Activated CD4-positive, CD25-positive, alpha-beta regulatory T cell (primary cell): ENCODE results near the gene ENOX2.

Experiments used
- DNase-seq, 4 experiments: peaks; one replicate each; lab custom pipeline; 2025; lab: John Stamatoyannopoulos, UW

ENOX2 gene

GRCh38 chrX:130884627-130885026 lies 18.4 kb downstream of the ENOX2 start:
- DNase-seq, result no peak

- DNase-seq, result no peak
These were observed 23.1 kb downstream of the ENOX2 start for GRCh38 chrX:130879869-130880268.

DNA sequence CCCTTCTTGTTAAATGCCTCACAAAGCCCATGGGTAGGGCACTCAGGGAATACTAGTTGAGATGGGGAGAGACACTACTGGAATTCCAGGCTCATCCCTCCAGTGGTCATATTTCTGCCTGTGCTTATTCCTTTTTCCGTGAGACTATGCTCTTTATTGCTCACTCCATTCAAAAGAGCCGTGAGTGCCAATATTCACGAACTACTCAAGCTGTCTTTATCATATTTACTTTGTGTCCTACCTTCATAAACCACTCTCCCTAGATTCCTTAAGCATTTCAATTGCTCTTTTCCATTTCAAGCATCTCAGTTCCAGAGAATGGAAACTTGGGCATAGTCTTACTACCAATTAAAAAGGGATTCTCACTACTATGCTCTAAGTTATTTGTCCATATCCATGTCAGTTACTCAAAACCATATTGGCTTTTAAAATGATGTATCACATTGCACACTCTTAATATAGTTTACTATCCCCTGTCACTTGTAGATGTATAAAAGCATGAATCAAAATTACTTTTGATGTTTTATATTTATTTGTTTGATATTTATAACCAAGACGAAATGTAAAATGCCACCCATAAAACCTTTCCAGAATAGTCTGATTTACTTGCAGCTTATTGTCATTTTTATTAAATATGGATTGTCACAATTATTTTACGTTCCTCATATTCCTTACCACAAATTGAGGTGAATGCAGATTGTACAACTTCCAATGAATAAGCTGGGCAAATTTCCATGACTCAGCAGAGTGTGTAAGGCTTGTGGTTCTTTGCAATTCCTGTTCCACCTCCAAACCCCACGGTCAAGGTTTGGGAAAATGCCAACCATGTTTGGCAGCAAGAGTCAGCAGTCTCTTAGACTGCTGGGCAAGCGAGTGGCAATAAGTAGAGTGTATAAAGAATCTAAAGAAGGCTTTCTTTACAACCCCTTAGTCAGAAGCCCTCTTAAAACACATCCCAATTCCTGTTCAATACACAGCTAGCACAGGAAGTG lies 24.4 kb downstream of the ENOX2 start:
- DNase-seq, result no peak

DNA sequence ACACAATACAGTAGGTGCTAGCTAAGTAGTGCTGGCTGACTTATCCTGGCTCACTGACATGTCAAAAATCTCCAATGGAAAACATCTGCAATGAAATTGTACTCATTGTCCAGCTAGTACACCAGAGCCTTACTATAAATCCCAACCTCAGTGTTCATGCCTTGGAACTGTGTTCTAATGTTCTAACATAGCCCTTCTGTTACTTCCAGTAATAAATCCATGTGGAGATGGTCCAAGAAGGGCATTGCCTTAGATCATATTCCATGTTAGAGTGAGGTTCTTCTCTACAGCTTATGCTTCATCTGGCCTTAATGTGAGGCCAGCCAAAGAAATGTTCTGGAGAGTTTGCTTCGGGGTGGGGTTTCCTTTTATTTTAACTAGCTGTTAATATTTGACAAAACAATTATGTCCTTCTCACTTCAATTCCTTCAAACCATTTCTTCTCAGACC lies 25.1 kb downstream of the ENOX2 start:
- no peak for DNase-seq

GRCh38 chrX:130876226-130876625 lies 26.8 kb downstream of the ENOX2 start:
- no peak for DNase-seq

GRCh38 chrX:130874751-130875150 lies 28.3 kb downstream of the ENOX2 start:
- DNase-seq, result no peak

- no peak for DNase-seq
These were observed 33.8 kb downstream of the ENOX2 start for GRCh38 chrX:130869239-130869638.

DNA sequence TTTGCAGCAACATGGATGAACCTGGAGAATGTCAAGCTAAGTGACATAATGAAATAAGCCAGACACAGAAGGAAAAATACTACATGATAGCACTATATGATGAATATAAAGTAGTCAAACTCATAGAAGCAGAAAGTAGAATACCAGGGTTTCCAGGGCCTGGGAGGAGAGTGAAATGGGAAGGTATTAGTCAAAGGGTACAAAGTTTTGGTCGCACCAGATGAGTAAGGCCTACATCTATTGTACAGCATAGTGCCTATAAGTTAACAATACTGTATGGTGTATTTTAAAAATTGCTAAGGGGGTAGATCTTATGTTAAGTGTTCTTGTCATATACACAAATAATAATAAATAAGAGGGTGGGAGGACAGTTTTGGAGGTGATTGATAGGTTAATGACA lies 41.5 kb downstream of the ENOX2 start:
- no peak for DNase-seq

GRCh38 chrX:130857207-130857606 lies 45.8 kb downstream of the ENOX2 start:
- DNase-seq, result no peak

DNA sequence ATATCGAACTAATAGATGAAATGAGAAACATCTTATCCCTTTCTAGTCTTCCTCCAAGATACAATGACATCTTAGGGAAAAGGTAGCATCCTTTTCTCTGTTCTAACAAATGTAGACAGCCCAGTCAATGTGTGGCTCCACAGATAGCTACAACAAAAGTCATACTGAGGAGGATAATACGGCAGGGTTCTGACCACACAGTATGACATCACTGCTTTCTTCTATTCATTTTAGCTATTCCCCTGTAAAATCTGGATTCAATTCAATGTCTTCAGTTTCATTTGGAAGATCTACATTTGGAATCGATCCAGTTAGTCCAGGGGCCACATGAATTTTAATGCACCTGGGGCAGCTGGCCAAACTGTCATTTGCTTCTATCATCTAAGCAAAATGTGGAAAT lies 51.4 kb downstream of the ENOX2 start:
- no peak for DNase-seq

- DNase-seq, result no peak
These were observed 54.2 kb downstream of the ENOX2 start for GRCh38 chrX:130848763-130849162.

GRCh38 chrX:130846746-130847145 lies 56.3 kb downstream of the ENOX2 start:
- DNase-seq, result no peak

DNA sequence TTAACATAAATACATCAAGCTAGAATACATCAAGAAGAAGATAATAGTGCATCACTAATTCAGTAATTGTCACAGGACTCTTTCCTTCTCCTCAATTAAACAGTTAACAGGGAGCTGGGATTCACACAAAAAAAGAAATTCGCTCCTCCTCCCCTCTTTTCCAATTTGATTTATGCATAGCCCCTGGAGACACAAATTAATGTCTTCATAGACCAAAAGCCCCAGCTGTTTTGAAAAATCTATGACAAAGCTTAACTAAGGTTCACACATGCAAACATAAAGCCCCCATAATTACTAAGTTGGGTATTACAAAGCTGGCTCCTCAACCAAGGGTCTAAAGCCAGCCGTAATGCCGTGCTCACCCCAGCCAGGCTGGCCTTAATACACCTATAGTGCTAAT lies 61.2 kb downstream of the ENOX2 start:
- DNase-seq, result no peak

DNA sequence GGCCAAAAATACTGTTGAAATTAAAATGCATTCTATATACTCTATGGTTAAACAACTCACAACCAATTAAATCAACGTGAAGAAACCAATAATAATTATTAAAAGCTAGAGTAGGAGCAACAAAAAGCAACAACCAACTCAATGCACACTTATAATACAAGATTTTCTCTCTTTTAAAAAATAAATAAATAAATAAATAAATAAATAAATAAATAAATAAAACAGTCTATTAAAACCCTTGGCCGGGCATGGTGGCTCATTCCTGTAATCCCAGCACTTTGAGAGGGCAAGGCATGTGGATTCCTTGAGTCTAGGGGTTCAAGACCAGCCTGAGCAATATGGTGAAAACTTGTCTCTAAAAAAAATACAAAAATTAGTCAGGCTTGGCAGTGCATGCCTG lies 62.7 kb downstream of the ENOX2 start:
- DNase-seq, result no peak

- DNase-seq, result no peak
These were observed 66.6 kb downstream of the ENOX2 start for GRCh38 chrX:130836447-130836846.

DNA sequence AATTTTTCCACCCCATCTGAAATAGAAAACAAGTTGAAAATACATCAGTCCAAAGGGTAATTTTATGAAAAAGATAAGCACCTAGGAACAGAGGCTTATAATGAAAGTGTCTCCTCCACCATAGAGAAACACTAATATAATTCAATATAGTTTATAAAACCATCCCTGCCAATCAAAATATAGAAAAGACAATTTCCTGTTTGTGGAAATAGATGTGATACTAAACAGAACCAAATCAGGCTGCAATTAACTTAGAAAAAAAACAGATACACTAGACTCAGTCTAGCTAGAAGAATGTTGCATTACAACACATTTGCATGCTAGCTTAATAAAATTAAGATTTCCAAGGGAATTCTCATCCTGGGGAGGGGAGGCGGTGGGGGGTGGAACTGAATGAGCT lies 68.2 kb downstream of the ENOX2 start:
- DNase-seq, result no peak

GRCh38 chrX:130834149-130834548 lies 68.9 kb downstream of the ENOX2 start:
- DNase-seq, result no peak

DNA sequence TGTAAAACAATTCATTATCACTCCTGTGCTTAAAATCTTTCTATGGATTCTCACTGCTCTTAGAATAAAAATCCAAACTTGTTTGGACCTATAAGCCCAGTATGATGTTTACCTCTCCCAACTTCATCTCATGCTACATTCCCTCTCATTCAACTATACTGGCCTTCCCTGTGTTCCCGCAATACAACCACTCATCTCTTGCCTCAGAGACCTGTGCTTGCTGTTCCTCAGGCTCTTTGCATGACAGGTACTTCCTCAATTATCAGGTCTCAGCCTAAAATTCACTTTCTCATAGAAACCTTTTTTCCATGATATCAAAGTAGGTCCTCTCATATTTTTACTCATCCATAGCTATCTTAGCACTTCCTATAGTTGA lies 71.7 kb downstream of the ENOX2 start:
- no peak for DNase-seq

- DNase-seq, result no peak
These were observed 72.2 kb downstream of the ENOX2 start for GRCh38 chrX:130830599-130831346.

GRCh38 chrX:130829526-130830515 lies 73.2 kb downstream of the ENOX2 start:
- no peak for DNase-seq

GRCh38 chrX:130828641-130829040 lies 74.4 kb downstream of the ENOX2 start:
- DNase-seq, result no peak

DNA sequence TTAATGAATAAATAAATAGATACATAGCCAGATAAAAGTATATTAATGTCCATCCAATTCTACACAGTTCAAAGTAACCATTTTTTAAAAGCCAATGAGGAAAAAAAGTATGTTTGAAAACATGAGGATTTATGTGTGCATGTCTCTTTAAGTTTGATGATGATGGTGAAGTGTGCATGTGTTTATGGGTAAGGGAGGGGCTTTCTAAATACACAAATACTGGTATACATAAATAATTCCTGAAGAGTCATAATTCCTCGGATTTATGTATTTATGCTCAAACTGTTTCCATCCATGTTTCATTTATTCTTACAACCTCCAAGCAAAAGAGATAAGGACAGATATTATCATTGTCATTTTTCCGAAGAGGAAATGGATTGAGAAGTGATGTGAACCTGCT lies 75.4 kb downstream of the ENOX2 start:
- DNase-seq, result no peak
